MM.1S (cell line): ENCODE measurements around the gene ACOT2.
"Not testable (repeated sequence)": the region's sequence is repeated elsewhere in the genome, so short reads cannot be mapped to it uniquely, and the experiment has no call there.

ENCODE experiments used
- DNase-seq: peaks from one replicate; pipeline ENCODE4 v3.0.0-alpha.2; 2015
- H2AFZ ChIP-seq: fragments of 300-600 bp; sonication (generic); 2 replicates; pipeline ENCODE4 v1.6.0; 2016; ENCODE audit warnings: antibody characterized with exemption, low read length
- H3F3A ChIP-seq: fragments of 300-600 bp; sonication (generic); 2 replicates; pipeline ENCODE4 v1.6.1; 2016; ENCODE audit warnings: mild to moderate bottlenecking, antibody characterized with exemption, low read length, moderate library complexity, mixed read lengths; ENCODE audit not compliant: insufficient read depth
- H3K27ac ChIP-seq: fragments of 300-600 bp; sonication (generic); 2 replicates; pipeline ENCODE4 v1.5.1; 2016; ENCODE audit warnings: mild to moderate bottlenecking, low read length
- H3K27me3 ChIP-seq: fragments of 300-600 bp; sonication (generic); replicated peaks from 2 replicates; pipeline ENCODE4 v1.6.0; 2016; ENCODE audit warnings: low read length; ENCODE audit not compliant: insufficient read depth
- H3K36me3 ChIP-seq: fragments of 300-600 bp; sonication (generic); replicated peaks from 2 replicates; pipeline ENCODE4 v1.6.1; 2016; ENCODE audit warnings: mild to moderate bottlenecking, low read length, mixed read lengths; ENCODE audit not compliant: insufficient read depth
- H3K4me1 ChIP-seq: fragments of 300-600 bp; sonication (generic); 2 replicates; pipeline ENCODE4 v1.6.1; 2016; ENCODE audit warnings: low read length, mixed read lengths
- H3K4me2 ChIP-seq: fragments of 300-600 bp; sonication (generic); 2 replicates; pipeline ENCODE4 v1.6.0; 2016; ENCODE audit warnings: low read depth, low read length
- H3K4me3 ChIP-seq: fragments of 300-600 bp; sonication (generic); 2 replicates; pipeline ENCODE4 v1.5.1; 2016; ENCODE audit warnings: low read length, mixed read lengths
- H3K79me2 ChIP-seq: fragments of 300-600 bp; sonication (generic); 2 replicates; pipeline ENCODE4 v1.6.1; 2016; ENCODE audit warnings: mixed run types, low read length, mixed read lengths
- H3K9ac ChIP-seq: fragments of 300-600 bp; sonication (generic); 2 replicates; pipeline ENCODE4 v1.6.1; 2016; ENCODE audit warnings: low read length, mixed read lengths
- H3K9me2 ChIP-seq: fragments of 300-600 bp; sonication (generic); replicated peaks from 2 replicates; pipeline ENCODE4 v1.6.1; 2016; ENCODE audit warnings: mild to moderate bottlenecking, low read length, mixed read lengths; ENCODE audit not compliant: insufficient read depth
- H3K9me3 ChIP-seq: fragments of 300-600 bp; sonication (generic); replicated peaks from 2 replicates; pipeline ENCODE4 v1.6.1; 2016; ENCODE audit warnings: mild to moderate bottlenecking, low read length, mixed read lengths; ENCODE audit not compliant: insufficient read depth
- H4K20me1 ChIP-seq: fragments of 300-600 bp; sonication (generic); 2 replicates; pipeline ENCODE4 v1.6.1; 2016; ENCODE audit warnings: mild to moderate bottlenecking, low read length, moderate library complexity, mixed read lengths; ENCODE audit not compliant: insufficient read depth
- EZH2 ChIP-seq: fragments of 300-600 bp; sonication (generic); optimal IDR thresholded peaks from 2 replicates; pipeline ENCODE3; 2017; ENCODE audit warnings: low read depth, mild to moderate bottlenecking, antibody characterized with exemption, low read length, mixed read lengths
- EZH2phosphoT487 ChIP-seq: fragments of 300-600 bp; sonication (generic); IDR thresholded peaks from 2 replicates; pipeline ENCODE4 v1.6.1; 2018; ENCODE audit warnings: antibody characterized with exemption, low read length
- TF ChIP-seq, protein P1 (sequence below): fragments of 300-600 bp; sonication (generic); IDR thresholded peaks from 2 replicates; pipeline ENCODE4 v1.5.1; 2016; ENCODE audit warnings: antibody characterized with exemption, low read length, mixed read lengths

ACOT2 gene

DNA sequence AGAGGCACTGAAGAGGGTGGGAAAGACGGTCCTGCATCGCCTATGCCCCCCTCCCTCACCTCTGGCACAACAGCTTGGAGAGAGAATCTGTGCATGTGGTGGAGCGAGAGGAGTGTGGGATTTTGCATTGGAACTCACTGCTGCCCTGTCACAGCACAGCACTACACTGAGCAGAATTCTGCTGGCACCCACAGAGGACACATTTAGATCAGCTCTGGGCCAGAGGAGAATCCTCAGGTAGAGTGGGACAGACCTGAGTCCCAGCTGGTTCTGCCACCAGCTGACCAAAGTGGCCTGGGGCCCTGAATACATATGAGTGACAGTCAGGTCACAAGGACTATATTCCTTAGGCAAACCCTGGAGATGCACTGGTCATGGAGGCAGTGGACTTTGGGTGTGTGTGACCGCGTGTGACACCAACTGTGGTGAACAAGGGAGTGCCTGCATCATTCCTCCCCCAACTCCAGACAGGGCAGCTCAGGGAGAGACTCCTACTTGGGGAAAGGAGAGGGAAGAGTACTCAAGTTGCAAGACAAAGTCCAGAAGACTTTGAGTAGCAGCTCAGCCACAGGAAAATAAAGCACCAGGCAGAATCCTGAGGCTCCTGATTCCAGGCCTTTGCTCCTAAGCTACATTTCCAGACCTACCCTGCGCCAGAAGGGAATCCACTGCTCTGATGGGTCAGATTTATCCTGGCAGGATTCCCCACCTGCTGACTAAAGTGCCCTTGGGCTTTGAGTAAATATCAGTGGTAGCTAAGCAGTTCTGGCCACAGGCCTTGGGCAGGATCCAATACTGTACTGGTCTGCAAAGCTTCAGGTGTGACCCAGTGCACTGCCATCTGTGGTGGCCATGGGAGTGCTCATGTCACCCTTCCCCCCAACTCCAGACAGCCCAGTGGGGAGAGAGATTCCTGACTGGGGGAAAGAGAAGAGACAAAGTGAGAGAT is 42.7 kb upstream of the ACOT2 start:
- Histone ChIP-seq H2AFZ (no peak overlapping the region), H3K4me2 (no peak overlapping the region), H3F3A (no peaks in the 10 kb centered on the region), H3K27ac (no peak overlapping the region), H3K9ac (no peak overlapping the region), H3K9me2 (no peaks in the 10 kb centered on the region), H3K27me3 (no peaks in the 10 kb centered on the region), H3K4me1 (no peaks in the 10 kb centered on the region), H3K9me3 (no peaks in the 10 kb centered on the region), H3K4me3 (no peak overlapping the region), H3K79me2 (no peaks in the 10 kb centered on the region), H4K20me1 (no peaks in the 10 kb centered on the region), H3K36me3 (no peaks in the 10 kb centered on the region)
- TF ChIP-seq EZH2phosphoT487 (no peak), EZH2 (no peak)
- TF ChIP-seq, protein P1, sequence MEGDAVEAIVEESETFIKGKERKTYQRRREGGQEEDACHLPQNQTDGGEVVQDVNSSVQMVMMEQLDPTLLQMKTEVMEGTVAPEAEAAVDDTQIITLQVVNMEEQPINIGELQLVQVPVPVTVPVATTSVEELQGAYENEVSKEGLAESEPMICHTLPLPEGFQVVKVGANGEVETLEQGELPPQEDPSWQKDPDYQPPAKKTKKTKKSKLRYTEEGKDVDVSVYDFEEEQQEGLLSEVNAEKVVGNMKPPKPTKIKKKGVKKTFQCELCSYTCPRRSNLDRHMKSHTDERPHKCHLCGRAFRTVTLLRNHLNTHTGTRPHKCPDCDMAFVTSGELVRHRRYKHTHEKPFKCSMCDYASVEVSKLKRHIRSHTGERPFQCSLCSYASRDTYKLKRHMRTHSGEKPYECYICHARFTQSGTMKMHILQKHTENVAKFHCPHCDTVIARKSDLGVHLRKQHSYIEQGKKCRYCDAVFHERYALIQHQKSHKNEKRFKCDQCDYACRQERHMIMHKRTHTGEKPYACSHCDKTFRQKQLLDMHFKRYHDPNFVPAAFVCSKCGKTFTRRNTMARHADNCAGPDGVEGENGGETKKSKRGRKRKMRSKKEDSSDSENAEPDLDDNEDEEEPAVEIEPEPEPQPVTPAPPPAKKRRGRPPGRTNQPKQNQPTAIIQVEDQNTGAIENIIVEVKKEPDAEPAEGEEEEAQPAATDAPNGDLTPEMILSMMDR: no peak
- no peak for DNase-seq

GRCh38 chr14:73529356-73529755 is 39.7 kb upstream of the ACOT2 start:
- not testable (repeated sequence) for H3K27me3 ChIP-seq

DNA sequence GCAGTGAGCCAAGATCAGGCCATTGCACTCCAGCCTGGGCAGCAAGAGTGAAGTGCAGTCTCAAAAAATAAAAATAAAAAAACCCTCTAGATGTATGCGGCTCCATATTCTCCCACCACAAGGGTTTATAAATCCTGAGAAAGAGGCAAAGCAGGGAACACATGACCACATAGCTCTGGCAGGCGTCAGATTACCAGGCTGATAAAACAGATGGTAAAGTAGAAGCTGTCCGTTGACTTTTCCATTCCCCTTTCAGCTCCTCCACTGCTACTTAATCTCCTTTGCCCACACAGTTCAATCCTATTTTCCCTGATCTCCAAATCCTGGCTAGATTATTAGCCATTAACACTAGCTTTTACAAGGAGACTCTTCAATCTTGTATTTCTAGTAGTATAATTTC is 37.0 kb upstream of the ACOT2 start:
- not testable (repeated sequence) for DNase-seq, H3K27ac ChIP-seq, H4K20me1 ChIP-seq, H3K79me2 ChIP-seq, H3K4me2 ChIP-seq, H3F3A ChIP-seq, H3K9me2 ChIP-seq, H3K36me3 ChIP-seq, H3K4me3 ChIP-seq, H2AFZ ChIP-seq, H3K9ac ChIP-seq, H3K27me3 ChIP-seq, H3K9me3 ChIP-seq, H3K4me1 ChIP-seq

More at GRCh38 chr14:73529356-73529755, 39.7 kb upstream of the ACOT2 start:
- H3K9me2 ChIP-seq, H3K4me1 ChIP-seq, H3K9me3 ChIP-seq, H2AFZ ChIP-seq, H3K4me2 ChIP-seq, H3K36me3 ChIP-seq, H4K20me1 ChIP-seq, H3K27ac ChIP-seq, H3K79me2 ChIP-seq, H3F3A ChIP-seq, H3K4me3 ChIP-seq, H3K9ac ChIP-seq, DNase-seq: not testable (repeated sequence)

DNA sequence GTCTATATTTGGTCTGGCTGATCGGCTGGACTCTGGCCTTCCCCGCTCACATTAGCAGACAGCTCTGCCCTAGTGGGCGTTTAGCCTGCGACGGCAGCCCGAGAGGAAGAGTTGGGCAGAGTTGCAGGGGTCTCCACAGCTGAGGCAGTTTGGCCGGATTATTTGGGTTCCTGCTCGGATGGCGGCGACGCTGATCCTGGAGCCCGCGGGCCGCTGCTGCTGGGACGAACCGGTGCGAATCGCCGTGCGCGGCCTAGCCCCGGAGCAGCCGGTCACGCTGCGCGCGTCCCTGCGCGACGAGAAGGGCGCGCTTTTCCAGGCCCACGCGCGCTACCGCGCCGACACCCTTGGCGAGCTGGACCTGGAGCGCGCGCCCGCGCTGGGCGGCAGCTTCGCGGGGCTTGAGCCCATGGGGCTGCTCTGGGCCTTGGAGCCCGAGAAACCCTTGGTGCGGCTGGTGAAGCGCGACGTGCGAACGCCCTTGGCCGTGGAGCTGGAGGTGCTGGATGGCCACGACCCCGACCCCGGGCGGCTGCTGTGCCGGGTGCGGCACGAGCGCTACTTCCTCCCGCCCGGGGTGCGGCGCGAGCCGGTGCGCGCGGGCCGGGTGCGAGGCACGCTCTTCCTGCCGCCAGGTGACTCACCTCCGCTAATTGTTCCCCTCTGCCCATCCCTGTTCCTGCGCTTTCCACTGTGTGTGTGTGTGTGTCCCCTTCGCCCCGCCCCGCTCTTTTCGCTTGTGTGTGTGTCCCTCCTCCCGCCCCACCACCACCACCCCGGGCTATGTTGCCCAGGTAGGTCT is 31.6 kb upstream of the ACOT2 start:
- H3K4me2 ChIP-seq, H3F3A ChIP-seq, H4K20me1 ChIP-seq, H3K9ac ChIP-seq, DNase-seq, H3K36me3 ChIP-seq, H2AFZ ChIP-seq, H3K9me3 ChIP-seq, H3K9me2 ChIP-seq, H3K27me3 ChIP-seq, H3K27ac ChIP-seq, H3K4me3 ChIP-seq, H3K4me1 ChIP-seq, H3K79me2 ChIP-seq: not testable (repeated sequence)
